ENCODE results near the gene ARHGAP30.

Gene ARHGAP30

DNA sequence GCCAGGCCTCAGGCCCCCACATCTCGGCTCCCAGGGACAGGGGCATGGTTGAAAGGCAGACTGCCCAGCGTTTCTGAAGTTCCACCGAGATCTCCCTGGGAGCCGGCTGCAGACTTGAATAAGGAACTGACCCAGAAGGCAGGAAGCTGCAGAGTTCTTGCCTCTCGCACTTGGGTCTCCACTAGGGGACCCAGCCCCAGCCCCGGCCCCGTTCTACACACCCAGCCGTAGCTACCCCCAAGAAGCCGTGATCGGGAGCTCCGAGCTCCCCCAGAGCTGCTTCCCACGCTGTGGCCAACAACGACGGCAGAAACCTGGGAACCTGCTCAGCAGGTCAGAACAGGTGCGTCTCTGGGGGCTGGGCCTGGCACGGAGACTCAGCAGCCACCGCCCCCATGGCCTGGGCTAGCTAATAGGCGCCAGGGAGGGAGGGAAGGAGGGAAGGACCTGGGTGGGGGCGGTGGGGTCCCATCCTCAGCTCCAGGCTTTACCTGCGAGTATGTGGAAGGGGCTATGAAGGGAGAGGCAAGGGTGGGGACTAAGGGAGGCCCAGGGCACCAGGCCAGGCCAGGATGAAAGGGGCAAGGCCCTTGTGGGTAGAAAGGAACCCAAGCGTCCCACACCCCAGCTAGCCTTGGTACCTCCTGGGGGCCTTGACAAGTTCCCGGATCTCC, 19.7 kb upstream of the ARHGAP30 start, which contains the start of gene NECTIN4:
Gene NECTIN4, minus strand, starts transcription at position 308 of the 674 bp plus-strand sequence. Its CDS starts 262 bp downstream, at position 46.
- no peak for DNase-seq (ENCODE audit: low read depth)

DNA sequence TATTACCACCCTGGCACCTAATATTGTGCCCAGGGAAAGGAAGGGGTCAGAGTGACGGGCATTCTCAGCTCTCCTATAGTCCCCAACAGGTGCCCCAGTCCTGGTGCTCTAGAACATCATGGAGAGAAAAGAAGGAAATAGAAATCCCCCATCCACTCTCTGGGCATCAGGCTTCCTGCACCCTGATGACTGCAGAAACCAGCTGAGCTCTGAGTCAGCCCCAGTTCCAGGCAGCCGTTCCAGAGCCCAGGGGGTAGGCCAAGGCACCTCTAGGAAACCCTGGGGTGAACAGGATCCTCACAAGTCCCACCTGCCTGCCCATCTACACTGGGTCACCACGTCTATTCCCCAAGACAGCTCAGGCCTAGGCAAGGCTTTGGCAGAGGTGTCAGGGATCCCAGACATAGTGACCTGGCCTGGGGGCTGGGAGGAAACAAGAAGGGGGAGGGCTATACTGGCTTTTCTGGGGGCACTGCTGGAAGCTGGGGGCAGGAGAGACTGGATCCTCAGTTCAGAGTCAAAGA, 19.0 kb upstream of the ARHGAP30 start:
- no peak for DNase-seq (ENCODE audit: low read depth)

- DNase-seq (ENCODE audit: low read depth), result no peak
Observed at GRCh38 chr1:161086457-161086856, 16.8 kb upstream of the ARHGAP30 start.

GRCh38 chr1:161085165-161085564, 15.5 kb upstream of the ARHGAP30 start:
- no peak for DNase-seq (ENCODE audit: low read depth)

- DNase-seq (ENCODE audit: low read depth), result no peak
Observed at GRCh38 chr1:161084597-161084988, 14.9 kb upstream of the ARHGAP30 start.

DNA sequence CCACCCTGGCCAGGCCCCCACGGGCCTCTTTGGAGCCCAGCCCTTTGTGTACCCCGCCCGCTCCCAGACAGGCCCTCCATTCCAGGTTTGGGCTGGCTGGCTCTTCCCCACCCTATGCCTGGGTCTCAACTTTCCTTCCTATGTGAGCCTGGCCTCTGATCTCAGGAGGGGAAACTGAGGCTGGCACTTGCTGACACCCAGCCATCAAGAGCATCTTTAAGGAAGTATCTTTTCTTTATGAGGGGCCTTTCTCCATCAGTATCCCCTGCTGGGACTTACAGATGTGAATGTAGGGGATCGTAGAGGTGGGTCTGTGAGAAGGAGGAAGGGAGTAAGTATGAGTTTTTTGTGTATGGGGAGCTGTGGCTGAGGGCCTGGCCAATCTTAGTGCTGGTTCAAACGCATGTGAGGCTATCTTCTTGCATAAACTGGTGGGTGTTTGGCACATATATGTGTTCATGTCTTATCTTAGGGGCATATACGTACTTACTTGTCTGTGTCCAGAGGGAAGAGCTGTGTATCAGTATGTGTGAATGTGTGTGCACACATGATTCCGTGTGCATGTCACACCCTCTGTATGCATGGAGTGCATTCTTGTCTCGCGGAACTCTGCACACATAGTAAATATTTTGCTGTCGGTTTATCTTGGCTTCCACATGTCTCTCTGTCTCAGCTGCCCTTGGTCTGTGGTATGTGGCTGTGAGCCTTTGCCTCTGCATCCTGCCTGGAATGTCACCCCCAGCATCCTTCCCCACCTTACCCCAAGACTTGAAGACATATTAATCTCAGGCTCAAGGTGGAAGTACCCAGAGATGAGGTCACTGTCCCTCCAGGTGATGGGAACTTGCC, 14.3 kb upstream of the ARHGAP30 start:
- no peak for DNase-seq (ENCODE audit: low read depth)

DNA sequence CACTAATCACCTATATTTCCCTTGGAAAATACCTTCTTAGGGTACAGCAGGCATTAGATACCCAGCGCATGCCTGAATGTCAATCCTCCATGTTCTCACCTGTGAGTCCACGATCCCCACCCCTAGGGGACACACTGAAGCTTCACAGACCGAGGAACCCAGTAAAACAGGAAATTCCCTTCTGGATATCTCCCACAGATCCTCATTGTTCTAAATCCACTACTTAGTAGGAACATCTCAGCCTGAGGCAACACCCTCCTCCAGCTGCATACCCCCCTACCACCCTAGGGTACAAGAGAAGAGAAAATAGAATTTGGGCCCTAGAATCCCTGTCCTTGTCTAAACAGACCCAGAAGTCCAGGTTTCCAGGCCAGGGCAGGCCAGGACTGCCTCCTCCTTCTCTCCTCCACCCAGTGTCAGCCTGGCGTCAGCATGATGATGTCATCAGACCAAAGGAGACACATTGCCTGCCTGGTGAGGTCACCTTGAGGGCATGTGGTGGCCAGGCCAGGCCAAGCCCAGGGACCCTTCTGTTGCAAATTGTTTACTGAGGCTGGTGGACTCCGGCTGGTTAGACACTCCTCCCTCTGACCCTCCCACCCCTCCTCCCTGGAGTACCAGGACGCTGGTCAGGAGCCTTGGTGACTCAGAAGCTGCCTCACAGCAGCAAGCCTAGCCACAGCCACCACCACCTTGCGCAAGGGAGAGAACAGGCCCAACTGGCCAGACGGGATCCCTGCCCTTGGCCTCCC, 13.5 kb upstream of the ARHGAP30 start:
- DNase-seq (ENCODE audit: low read depth), result no peak

DNA sequence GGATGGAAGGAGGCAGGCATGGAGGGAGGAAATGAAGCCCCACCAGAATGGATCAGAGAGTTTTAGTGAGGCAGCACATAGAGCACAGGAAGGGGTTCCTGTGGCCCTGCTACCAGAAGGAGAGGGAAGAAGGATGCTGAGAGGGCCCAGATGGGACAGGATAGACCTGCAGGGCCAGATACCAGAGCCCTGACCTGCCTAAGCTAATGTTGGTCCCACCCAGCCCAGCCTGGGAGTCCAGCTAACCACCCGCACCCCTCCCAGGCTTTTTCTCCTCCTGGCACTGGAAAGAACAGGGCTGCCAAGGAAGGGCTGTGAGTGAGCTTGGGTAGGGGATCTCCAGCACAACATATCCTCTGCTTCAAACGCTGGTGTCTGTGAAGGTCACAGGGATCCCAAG, 12.8 kb upstream of the ARHGAP30 start:
- DNase-seq (ENCODE audit: low read depth), result no peak

DNA sequence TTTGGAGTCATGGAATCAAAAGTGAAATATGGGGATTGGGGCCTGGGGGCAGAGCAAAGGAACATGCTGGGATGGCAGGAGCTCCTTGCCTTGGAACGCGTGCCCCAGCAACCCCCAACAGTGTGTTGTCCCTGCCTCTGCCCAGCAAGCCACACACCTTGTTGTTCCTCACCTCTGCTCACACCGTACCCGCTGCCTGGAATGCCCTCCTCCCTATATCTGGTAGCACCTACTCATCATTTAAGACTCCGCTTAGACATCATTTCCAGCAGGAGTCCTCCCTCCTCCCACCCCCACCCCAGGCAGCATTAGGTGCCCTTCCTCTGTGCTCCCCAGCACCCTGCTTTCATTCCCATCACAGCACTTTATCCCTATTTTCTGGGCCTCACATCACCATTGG, 11.8 kb upstream of the ARHGAP30 start:
- DNase-seq (ENCODE audit: low read depth), result no peak

DNA sequence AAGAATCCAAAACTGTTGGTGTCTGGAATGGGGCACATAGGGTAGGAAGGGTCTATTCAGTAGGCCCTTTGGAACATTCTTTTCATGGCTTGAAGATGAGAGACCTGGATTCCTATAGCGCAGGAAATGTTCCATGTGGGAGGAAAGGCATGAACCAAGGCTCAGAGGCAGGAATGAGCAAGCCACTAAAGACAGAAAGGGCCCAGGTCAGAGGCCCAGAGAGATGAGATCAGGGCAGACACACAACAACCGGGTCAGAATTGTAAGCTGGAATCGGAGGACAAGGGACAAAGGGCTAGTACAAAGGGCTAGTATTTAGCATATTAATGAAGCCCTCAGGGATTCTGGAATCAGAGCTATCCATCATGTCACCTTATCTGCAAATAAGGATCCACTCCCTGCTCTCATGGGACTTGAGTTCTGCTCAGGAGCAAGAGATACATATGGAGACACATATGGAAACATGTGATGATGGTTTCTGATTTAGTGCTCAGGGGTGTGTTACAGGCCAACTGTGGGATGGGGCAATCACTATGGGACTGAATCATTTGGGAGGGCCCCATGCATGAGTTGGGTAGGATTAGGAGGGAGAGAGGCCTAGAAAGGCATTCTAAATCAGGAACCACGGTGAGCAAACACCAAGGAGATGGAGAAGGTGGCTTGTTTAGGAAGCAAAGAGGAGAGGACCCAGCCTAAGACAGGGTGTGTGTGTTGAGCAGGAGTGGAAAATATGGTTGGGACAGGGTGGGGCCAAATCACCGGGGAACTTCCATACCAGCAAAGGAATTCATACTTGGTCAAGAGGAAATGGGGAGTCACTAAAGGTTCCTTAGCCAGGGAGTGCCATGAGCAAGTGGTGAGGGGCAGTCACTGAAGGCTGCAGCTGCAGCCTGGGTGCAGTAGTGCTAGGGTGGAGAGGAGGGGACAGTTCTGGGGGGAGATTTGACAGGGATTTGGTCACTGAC, 11.0 kb upstream of the ARHGAP30 start:
- DNase-seq (ENCODE audit: low read depth), result no peak

DNA sequence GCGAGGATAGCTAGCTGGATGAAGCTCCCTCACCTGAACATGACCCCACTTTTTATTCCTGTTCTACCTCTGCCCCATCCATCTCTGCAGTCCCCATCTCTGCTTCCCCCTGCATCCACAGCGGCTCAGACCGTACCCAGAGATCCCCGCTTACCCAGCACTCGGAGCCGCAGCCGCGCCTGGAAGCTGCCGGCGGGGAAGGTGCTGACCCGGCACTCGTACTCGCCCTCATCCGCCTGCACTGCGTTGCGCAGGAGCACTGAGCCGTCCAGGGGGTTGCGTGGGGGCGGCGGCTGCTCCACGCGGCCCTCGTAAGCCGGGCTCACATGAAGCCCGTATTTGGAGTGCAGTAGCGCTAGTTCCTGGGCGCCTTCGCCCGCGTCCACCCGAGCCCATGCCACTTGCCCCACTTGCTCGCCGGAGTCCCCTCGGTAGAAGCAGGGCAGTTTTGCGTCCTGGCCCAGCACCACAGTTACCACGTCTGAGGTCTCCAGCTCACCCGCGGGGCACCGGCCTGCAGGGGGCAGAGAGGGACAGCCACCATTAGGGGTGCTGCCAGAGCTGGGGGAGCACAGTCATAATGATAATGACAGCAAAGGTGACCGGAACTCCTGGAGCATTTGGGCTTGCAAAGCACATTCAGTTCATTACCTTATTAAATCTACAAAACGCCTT, 9.9 kb upstream of the ARHGAP30 start:
- DNase-seq (ENCODE audit: low read depth), result no peak

GRCh38 chr1:161077426-161077825, 7.7 kb upstream of the ARHGAP30 start:
- no peak for DNase-seq (ENCODE audit: low read depth)

GRCh38 chr1:161076410-161076809, 6.7 kb upstream of the ARHGAP30 start:
- DNase-seq (ENCODE audit: low read depth), result no peak

DNA sequence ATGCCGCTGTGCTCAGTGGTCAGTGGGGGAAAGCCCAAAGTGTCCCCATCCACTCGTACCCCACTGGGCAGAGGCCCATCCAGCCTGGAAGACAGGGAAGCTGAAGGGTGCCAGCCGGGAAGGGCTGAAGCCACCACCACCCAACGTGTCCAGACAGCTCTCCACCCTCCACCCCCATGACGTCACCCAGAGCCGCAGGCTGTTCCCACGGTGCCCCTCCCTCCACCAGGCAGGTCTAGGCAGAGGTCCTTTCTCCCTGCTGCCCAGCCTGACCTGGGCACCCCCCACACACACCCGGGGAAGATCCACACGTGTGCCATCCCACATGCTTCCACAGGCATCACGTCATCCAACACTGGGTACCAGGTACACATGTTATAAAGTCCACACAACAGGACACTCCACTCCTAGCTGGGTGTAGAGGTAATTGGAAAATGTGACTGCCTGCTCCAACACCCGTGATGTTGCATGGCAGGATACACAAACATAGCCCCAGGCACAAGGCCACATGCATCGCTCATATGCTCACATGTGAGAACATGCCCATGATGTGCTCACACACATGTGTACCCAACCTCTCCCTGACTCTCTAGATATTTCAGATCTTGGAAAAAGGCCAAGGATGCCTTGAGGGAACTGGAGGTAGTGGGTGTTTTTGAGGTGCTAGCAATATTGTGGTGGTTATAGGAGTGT, 5.1 kb upstream of the ARHGAP30 start:
- DNase-seq (ENCODE audit: low read depth), result no peak

DNA sequence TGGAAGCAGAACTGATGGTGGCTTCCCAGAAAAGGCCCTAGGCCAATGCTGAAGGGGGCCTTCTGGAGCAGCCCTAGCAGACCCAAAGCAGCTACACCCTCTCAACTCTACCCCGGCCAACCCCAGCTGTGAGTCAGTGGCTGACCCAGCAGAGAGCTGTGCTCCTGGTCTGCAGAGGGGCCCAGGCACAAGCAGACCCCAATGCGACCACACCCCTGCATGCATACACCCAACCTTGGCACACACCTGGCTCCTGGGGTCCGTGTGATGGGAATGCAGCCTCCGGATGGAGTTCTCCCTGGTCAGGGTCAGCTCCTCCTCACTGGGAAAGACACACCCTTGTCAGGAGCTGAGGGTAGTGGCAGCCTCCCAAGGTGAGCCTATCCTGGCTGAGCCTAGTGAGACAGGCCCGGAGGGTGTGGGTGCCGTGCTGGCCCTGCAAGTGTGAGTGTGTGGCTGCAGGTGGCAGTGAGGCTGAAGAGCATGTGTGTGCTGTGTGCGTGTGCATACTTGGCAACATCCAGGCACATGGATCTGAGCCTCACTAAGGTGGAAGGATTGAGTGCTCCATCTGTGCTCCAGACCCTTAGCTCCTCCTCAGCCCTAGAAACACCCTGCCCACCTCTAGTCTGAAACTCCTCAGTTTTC, 3.9 kb upstream of the ARHGAP30 start:
- no peak for DNase-seq (ENCODE audit: low read depth)

DNA sequence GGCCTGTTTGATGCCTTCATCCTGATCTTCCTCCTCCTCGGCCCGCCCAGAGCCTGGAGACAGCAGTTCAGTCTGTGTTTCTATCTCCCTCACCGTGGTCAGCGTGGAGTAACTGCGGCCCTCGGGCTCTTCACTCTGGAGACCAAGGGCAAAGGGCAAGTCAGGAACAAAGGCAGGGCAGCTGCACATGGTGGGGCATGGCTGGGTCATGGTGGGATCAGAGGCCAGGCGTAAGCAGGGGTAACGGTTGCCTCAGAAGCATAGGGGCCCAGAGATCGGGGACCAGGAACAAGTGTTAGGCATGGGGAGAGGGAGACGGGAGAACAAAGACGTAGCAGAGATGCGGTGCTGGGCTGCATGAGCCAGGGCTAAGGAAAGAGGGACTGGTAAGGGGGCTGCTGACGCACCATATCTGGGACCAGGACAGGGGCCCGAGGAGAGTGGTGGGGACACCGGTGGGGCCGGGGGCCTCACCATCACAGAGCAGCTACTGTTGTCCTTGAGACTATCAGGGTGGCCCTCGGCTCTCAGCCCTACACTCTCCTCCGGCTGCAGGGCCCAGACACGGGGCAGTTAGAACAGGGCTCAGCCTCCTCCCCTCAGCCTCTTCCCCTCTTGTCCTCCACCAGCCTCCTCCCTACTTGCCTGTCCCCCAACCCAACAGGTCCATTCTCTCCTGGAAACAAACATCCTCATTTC, 3.2 kb upstream of the ARHGAP30 start:
- no peak for DNase-seq (ENCODE audit: low read depth)

- DNase-seq (ENCODE audit: low read depth), result no peak
Observed at GRCh38 chr1:161071886-161072371, 2.2 kb upstream of the ARHGAP30 start.

- DNase-seq (ENCODE audit: low read depth), result no peak
Observed at GRCh38 chr1:161070761-161071160, 1.1 kb upstream of the ARHGAP30 start.

DNA sequence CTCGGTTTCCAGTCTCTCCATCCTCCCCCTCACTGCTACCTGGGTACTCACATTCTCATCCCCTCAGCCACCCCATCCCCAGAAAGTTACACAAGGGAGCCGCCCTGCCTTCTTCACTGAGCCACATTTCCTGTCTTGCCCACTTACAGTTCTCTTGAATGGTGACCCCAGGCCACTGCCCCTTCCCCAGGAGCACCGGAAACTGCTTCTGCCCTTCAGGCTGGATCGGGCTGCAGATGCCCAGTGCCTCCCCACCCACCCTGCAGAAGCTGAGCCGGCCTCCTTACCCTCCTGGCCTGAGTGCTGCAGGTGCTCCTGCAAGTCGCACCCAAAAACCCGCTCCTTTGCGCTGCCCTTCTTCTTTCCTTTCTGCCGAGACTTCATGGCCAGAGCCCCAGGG, 450 bp downstream of the ARHGAP30 start:
- DNase-seq (ENCODE audit: low read depth), result no peak

Measured in stimulated activated CD8-positive, alpha-beta memory T cell treated with anti-CD3 and anti-CD28 coated beads, Interleukin-4, amount 100 ng/mL, for 24 hours (primary cell).